Measurements from ENCODE around the gene METTL22.

The METTL22 gene

DNA sequence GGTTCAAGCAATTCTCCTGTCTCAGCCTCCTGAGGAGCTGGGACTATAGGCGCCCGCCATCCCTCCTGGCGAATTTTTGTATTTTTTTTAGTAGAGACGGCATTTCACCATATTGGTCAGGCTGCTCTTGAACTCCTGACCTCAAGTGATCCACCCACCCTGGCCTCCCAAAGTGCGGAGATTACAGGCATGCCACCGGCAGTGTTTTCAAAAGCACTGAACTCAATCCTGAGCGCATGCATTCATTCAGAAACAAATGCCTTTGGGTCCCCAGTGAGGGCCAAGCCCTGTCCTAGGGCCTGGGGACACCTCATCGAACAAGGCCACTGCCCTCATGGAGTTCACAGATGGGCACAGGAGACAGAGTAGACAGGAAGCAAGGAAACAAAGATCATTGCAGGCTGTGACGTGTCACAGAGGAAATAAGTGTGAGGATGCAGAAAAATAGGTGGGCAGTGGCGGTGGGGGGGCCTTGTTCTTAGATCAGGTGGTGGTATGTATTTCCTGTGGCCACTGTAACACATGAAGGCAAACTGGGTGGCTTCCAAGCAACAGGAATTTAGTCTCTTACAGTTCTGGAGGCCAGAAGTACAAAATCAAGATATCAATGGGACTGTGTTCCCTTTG lies 43.7 kb upstream of the METTL22 start:
- Histone ChIP-seq H3K27ac (no peak overlapping the region), H3K4me3 (ENCODE audit: low read depth, low read length) (no peak overlapping the region), H3K36me3 (no peaks in the 10 kb centered on the region), H3K27me3 (ENCODE audit: insufficient read depth, low read depth, severe bottlenecking) (peaks cover 62% of the 10 kb centered on the region), H3K9me3 (ENCODE audit: severe bottlenecking) (no peaks in the 10 kb centered on the region)
- TF ChIP-seq, protein P1, sequence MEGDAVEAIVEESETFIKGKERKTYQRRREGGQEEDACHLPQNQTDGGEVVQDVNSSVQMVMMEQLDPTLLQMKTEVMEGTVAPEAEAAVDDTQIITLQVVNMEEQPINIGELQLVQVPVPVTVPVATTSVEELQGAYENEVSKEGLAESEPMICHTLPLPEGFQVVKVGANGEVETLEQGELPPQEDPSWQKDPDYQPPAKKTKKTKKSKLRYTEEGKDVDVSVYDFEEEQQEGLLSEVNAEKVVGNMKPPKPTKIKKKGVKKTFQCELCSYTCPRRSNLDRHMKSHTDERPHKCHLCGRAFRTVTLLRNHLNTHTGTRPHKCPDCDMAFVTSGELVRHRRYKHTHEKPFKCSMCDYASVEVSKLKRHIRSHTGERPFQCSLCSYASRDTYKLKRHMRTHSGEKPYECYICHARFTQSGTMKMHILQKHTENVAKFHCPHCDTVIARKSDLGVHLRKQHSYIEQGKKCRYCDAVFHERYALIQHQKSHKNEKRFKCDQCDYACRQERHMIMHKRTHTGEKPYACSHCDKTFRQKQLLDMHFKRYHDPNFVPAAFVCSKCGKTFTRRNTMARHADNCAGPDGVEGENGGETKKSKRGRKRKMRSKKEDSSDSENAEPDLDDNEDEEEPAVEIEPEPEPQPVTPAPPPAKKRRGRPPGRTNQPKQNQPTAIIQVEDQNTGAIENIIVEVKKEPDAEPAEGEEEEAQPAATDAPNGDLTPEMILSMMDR (IDR thresholded peaks at IDR 0.05; ENCODE audit: low read depth, low read length): no peak
- DNase-seq: no peak

- no peaks in the 10 kb centered on the region for H3K9me3 ChIP-seq (ENCODE audit: severe bottlenecking)
- no peak overlapping the region for H3K4me3 ChIP-seq (ENCODE audit: low read depth, low read length)
- DNase-seq: no peak
- peaks cover 60% of the 10 kb centered on the region for H3K27me3 ChIP-seq (ENCODE audit: insufficient read depth, low read depth, severe bottlenecking)
- TF ChIP-seq, protein P1 (IDR thresholded peaks at IDR 0.05; ENCODE audit: low read depth, low read length): no peak
- H3K27ac ChIP-seq: no peak overlapping the region
- no peaks in the 10 kb centered on the region for H3K36me3 ChIP-seq
These were observed 41.9 kb upstream of the METTL22 start for GRCh38 chr16:8579559-8579958.

GRCh38 chr16:8581831-8582580 lies 39.5 kb upstream of the METTL22 start:
- TF ChIP-seq, protein P1 (IDR thresholded peaks at IDR 0.05; ENCODE audit: low read depth, low read length): no peak
- H3K9me3 ChIP-seq (ENCODE audit: severe bottlenecking): no peaks in the 10 kb centered on the region
- H3K4me3 ChIP-seq (ENCODE audit: low read depth, low read length): no peak overlapping the region
- no peak for DNase-seq
- no peak overlapping the region for H3K27ac ChIP-seq
- H3K27me3 ChIP-seq (ENCODE audit: insufficient read depth, low read depth, severe bottlenecking): peaks cover 53% of the 10 kb centered on the region
- H3K36me3 ChIP-seq: no peaks in the 10 kb centered on the region

- peaks cover 57% of the 10 kb centered on the region for H3K27me3 ChIP-seq (ENCODE audit: insufficient read depth, low read depth, severe bottlenecking)
- DNase-seq: no peak
These were observed 38.3 kb upstream of the METTL22 start for GRCh38 chr16:8583199-8583598.

DNA sequence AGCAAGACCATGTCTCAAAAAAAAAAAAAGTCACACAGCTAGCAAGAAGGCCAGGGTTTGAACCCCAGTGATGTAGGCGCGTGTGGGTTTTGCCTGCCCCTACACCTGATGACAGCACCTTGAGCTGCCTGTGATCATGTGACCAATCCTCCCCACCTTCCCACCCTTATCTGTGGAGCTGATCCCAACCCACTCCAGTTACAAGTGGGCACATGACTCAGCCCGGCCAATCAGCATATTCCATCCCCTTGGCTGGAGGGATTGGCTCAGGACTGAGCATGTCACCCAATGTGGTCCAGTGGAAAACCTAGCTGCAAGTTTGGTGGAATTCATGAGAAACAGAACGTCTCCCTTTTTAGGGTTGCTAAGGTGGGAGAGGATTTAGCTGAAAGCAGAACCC lies 37.8 kb upstream of the METTL22 start:
- no peak for DNase-seq
- TF ChIP-seq, protein P1 (IDR thresholded peaks at IDR 0.05; ENCODE audit: low read depth, low read length): no peak
- H3K27ac ChIP-seq: no peak overlapping the region
- no peaks in the 10 kb centered on the region for H3K9me3 ChIP-seq (ENCODE audit: severe bottlenecking)
- peaks cover 57% of the 10 kb centered on the region for H3K27me3 ChIP-seq (ENCODE audit: insufficient read depth, low read depth, severe bottlenecking)
- no peak overlapping the region for H3K4me3 ChIP-seq (ENCODE audit: low read depth, low read length)
- H3K36me3 ChIP-seq: no peaks in the 10 kb centered on the region

More at GRCh38 chr16:8583199-8583598, 38.3 kb upstream of the METTL22 start:
- Histone ChIP-seq H3K36me3 (no peaks in the 10 kb centered on the region), H3K9me3 (ENCODE audit: severe bottlenecking) (no peaks in the 10 kb centered on the region), H3K27ac (no peak overlapping the region), H3K4me3 (ENCODE audit: low read depth, low read length) (no peak overlapping the region)
- TF ChIP-seq, protein P1 (IDR thresholded peaks at IDR 0.05; ENCODE audit: low read depth, low read length): no peak

All from WERI-Rb-1 (cell line).